HG03039 (cell line): ENCODE measurements around the gene SLC14A1.
A peak's percentile ranks its signal among the peaks of the same experiment; 100 is the strongest.

Experiments
- ATAC-seq: cut with Tn5 transposase; IDR thresholded peaks from one replicate; pipeline ENCODE4 v1.9.1; 2021; ENCODE audit warnings: mild to moderate bottlenecking, moderate library complexity; ENCODE audit not compliant: unreplicated experiment

The SLC14A1 gene

GRCh38 chr18:45719106-45719505 is 4.9 kb upstream of the SLC14A1 start:
- no peak for ATAC-seq

GRCh38 chr18:45722899-45723298 is 1.1 kb upstream of the SLC14A1 start:
- ATAC-seq, result peak; percentile 87

GRCh38 chr18:45724601-45725000 is 620 bp downstream of the SLC14A1 start:
- ATAC-seq, result no peak

- no peak for ATAC-seq
Measured at GRCh38 chr18:45725336-45725735, 1.4 kb downstream of the SLC14A1 start.

- ATAC-seq, result no peak
Measured at GRCh38 chr18:45726603-45727002, 2.6 kb downstream of the SLC14A1 start.

- no peak for ATAC-seq
Measured at GRCh38 chr18:45727068-45727467, 3.1 kb downstream of the SLC14A1 start.

GRCh38 chr18:45728336-45729010 is 4.5 kb downstream of the SLC14A1 start:
- no peak for ATAC-seq

- ATAC-seq, result no peak
Measured at GRCh38 chr18:45730832-45731575, 7.0 kb downstream of the SLC14A1 start.

GRCh38 chr18:45731716-45732115 is 7.7 kb downstream of the SLC14A1 start:
- no peak for ATAC-seq

GRCh38 chr18:45733535-45733934 is 9.6 kb downstream of the SLC14A1 start:
- no peak for ATAC-seq

- ATAC-seq, result no peak
Measured at GRCh38 chr18:45734505-45734904, 10.5 kb downstream of the SLC14A1 start.

- ATAC-seq, result no peak
Measured at GRCh38 chr18:45734944-45735343, 11.0 kb downstream of the SLC14A1 start.

GRCh38 chr18:45738660-45739059 is 14.7 kb downstream of the SLC14A1 start:
- ATAC-seq, result no peak

GRCh38 chr18:45739268-45739667 is 15.3 kb downstream of the SLC14A1 start:
- ATAC-seq, result no peak

GRCh38 chr18:45739848-45740247 is 15.9 kb downstream of the SLC14A1 start:
- ATAC-seq, result no peak

- ATAC-seq, result no peak
Measured at GRCh38 chr18:45741056-45741455, 17.1 kb downstream of the SLC14A1 start.

GRCh38 chr18:45745817-45746461 is 22.0 kb downstream of the SLC14A1 start:
- ATAC-seq, result no peak

GRCh38 chr18:45748501-45748900 is 24.5 kb downstream of the SLC14A1 start:
- no peak for ATAC-seq

GRCh38 chr18:45749918-45750689 is 26.1 kb downstream of the SLC14A1 start:
- ATAC-seq, result no peak

GRCh38 chr18:45751766-45752165 is 27.8 kb downstream of the SLC14A1 start:
- no peak for ATAC-seq

GRCh38 chr18:45752681-45753080 is 28.7 kb downstream of the SLC14A1 start:
- ATAC-seq, result no peak
